Measurements from ENCODE around the gene ACTN3. TPM values are rescaled to one million over a fixed set of nuclear protein-coding genes. Genes with fewer than 3 reads are reported as not detected.

The ACTN3 gene
- total RNA-seq, 5 donors from 2014 or later (not counting 1 experiment from before 2014, with no cell fraction given), result 0.18 to 0.30 (median 0.23) TPM

DNA sequence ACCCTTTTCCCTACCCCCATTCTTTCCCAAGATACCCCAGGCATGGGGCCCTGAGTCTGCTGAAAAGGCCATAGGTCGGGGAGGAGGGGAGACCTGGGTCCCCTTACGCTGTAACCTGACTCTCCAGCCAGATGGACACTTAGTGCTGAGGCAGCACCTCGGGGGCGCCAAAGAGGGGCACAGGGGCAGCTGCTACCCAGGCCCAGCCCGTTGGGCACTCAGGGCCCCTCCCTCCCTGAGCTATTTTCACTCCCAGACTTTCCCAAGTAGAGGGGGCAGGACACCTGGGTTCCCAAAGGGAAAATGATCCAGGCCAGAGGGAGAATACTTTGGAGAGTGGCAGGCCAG is 933 bp downstream of the ACTN3 start:
- Histone ChIP-seq H3K36me3 (ENCODE audit: control insufficient read depth in 2 of 2, extremely low read depth in 1 of 2, insufficient read depth in 1 of 2, low read length in 1 of 2) (peaks cover 0 to 6% of the 10 kb centered on the region in 2 donors), H3K27me3 (replicated peaks in 1 of 2; ENCODE audit: control insufficient read depth in 2 of 2, extremely low read depth in 1 of 2, insufficient read depth in 2 of 2, low read length in 1 of 2) (peaks cover 0 to 2% of the 10 kb centered on the region in 2 experiments), H3K4me3 (ENCODE audit: control insufficient read depth in 1 of 2, extremely low read depth in 1 of 2, low read length in 1 of 2) (no peak overlapping the region), H3K9me3 (no peaks in the 10 kb centered on the region), H3K27ac (ENCODE audit: low read length) (no peak overlapping the region), H3K4me1 (ENCODE audit: control insufficient read depth in 1 of 2, extremely low read depth in 1 of 2, insufficient read depth in 2 of 2, low read length in 2 of 2) (peaks cover 8 to 42% of the 10 kb centered on the region in 2 experiments)
- CTCF ChIA-PET, result no interaction called here
- Mint-ChIP-seq H3K36me3 (peaks cover 2% of the 10 kb centered on the region), H3K4me3 (peak overlapping the region in 2 of 3 donors; percentile 21 to 41), H3K27me3 (no peaks in the 10 kb centered on the region), H3K4me1 (peaks cover 30 to 36% (median 32%) of the 10 kb centered on the region in 3 donors), H3K9me3 (no peaks in the 10 kb centered on the region), H3K27ac (no peak overlapping the region)
- ATAC-seq (replicated peaks in 1 of 4), result no peak
- 73% methylated on average over 3 of the region's 5 CpGs for WGBS (ENCODE audit: insufficient coverage)
- POLR2A ChIA-PET, result no interaction called here
- DNase-seq, result no peak

DNA sequence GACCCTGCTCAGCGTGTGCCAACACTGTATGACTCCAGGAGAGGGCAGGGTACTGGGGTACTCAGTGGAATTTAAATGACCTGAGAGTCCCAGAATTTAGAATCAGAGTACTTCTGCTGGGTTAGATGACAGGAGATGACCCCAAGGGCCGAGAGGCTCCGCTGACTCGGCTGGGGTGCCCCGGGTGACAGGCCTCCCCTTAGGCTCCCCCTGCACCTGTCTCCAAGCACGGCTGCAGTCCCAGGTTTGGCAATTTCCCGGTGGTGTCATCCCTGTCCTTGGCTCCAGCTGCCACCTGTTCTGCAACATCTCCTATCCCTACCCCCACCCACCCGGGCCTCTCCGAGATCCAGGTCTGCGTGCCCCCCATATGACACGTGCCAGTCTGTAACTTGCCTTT is 1.3 kb downstream of the ACTN3 start:
- no peaks in the 10 kb centered on the region for H3K36me3 Mint-ChIP-seq

DNA sequence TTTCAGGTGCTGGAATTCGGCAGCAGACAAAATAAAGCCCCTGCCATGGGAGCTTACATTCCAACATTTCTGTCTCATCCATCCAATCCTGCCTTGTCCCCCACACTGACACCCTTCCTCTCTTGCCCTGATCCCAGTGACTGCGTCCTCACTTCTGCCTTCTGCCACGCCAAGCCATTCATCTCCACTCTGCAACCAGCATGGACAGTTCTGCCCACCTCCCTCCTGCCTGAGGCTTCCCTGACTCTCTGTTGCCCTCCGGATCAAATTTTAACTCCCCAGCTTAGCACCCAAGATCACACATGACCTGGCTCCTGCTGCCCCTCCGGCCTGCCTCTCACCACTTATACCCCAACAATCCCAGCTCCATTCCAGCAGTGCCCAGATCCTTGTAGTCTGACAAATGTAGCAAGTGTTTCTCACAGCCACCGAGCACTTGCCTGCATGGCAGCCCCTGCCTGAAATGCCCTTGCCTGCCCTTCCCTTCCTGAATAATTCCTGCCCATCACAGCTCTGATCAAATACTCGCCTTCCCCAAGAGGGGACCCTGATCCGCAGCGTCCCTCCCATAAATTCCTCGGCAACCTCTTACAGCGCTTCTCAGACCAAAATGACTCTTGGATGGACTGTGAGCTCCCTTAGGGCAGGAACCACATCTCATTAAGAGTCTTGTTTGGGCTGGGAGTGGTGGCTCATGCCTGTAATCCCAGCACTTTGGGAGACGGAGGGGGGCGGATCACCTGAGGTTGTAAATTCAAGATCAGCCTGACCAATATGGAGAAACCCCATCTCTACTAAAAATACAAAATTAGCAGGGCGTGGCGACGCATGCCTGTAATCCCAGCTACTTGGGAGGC is 2.3 kb downstream of the ACTN3 start:
- Mint-ChIP-seq H3K4me1 (peaks cover 16 to 23% (median 19%) of the 10 kb centered on the region in 3 donors), H3K27me3 (no peaks in the 10 kb centered on the region), H3K27ac (peak overlapping the region in 1 of 2 donors; percentile 12), H3K36me3 (no peaks in the 10 kb centered on the region), H3K4me3 (peak overlapping the region; percentile 17 to 43 (median 26)), H3K9me3 (no peaks in the 10 kb centered on the region)
- DNase-seq (no peak), ATAC-seq (replicated peaks in 1 of 4) (no peak)
- Histone ChIP-seq H3K36me3 (ENCODE audit: control insufficient read depth in 2 of 2, extremely low read depth in 1 of 2, insufficient read depth in 1 of 2, low read length in 1 of 2) (no peaks in the 10 kb centered on the region), H3K27ac (ENCODE audit: low read length) (no peak overlapping the region), H3K27me3 (replicated peaks in 1 of 2; ENCODE audit: control insufficient read depth in 2 of 2, extremely low read depth in 1 of 2, insufficient read depth in 2 of 2, low read length in 1 of 2) (peaks cover 0 to 4% of the 10 kb centered on the region in 2 experiments), H3K4me1 (ENCODE audit: control insufficient read depth in 1 of 2, extremely low read depth in 1 of 2, insufficient read depth in 2 of 2, low read length in 2 of 2) (peaks cover 4 to 28% of the 10 kb centered on the region in 2 experiments), H3K4me3 (ENCODE audit: control insufficient read depth in 1 of 2, extremely low read depth in 1 of 2, low read length in 1 of 2) (no peak overlapping the region), H3K9me3 (no peaks in the 10 kb centered on the region)
- ChIA-PET CTCF (interaction anchor here in 1 of 2 donors (0.5 kb wide), 1 partner anchor 895 kb away, joined by 5 read pairs; no protein-coding TSS in a partner anchor), POLR2A (no interaction called here)
- WGBS (ENCODE audit: insufficient coverage), result 79% methylated on average over 14 of the region's 16 CpGs

More for the DNA sequence above, 1.3 kb downstream of the ACTN3 start:
- Mint-ChIP-seq H3K4me1 (peaks cover 25 to 32% (median 28%) of the 10 kb centered on the region in 3 donors), H3K9me3 (no peaks in the 10 kb centered on the region), H3K27ac (no peak overlapping the region), H3K27me3 (no peaks in the 10 kb centered on the region), H3K4me3 (peak overlapping the region in 2 of 3 donors; percentile 21 to 41)
- Histone ChIP-seq H3K9me3 (no peaks in the 10 kb centered on the region), H3K27ac (ENCODE audit: low read length) (no peak overlapping the region), H3K4me1 (ENCODE audit: control insufficient read depth in 1 of 2, extremely low read depth in 1 of 2, insufficient read depth in 2 of 2, low read length in 2 of 2) (peaks cover 8 to 38% of the 10 kb centered on the region in 2 experiments), H3K27me3 (replicated peaks in 1 of 2; ENCODE audit: control insufficient read depth in 2 of 2, extremely low read depth in 1 of 2, insufficient read depth in 2 of 2, low read length in 1 of 2) (peaks cover 0 to 2% of the 10 kb centered on the region in 2 experiments), H3K36me3 (ENCODE audit: control insufficient read depth in 2 of 2, extremely low read depth in 1 of 2, insufficient read depth in 1 of 2, low read length in 1 of 2) (peaks cover 0 to 2% of the 10 kb centered on the region in 2 donors), H3K4me3 (ENCODE audit: control insufficient read depth in 1 of 2, extremely low read depth in 1 of 2, low read length in 1 of 2) (no peak overlapping the region)
- DNase-seq (no peak), ATAC-seq (replicated peaks in 1 of 4) (no peak)
- ChIA-PET POLR2A (no interaction called here), CTCF (no interaction called here)
- 84% methylated on average over 11 of the region's 11 CpGs for WGBS (ENCODE audit: insufficient coverage)

DNA sequence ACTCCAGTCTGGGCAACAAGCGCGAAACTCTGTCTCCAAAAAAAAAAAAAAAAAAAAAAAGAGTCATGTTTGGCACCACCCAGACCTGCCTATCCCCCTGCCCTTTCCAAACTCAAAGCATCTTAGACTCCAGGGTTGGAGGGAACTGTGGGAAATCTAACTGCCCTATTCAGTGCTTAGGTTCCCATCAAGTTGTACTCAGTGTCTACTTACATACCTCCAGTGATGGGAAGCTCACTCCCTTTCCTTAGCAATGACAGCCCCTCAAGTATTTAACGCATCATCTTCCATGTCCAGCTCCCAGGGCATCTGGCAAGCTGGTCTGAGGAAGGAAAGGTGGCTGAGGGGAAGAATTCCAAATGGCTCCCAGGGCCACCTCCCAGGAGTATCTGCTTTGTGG is 3.0 kb downstream of the ACTN3 start:
- Histone ChIP-seq H3K4me3 (ENCODE audit: control insufficient read depth in 1 of 2, extremely low read depth in 1 of 2, low read length in 1 of 2) (no peak overlapping the region), H3K4me1 (ENCODE audit: control insufficient read depth in 1 of 2, extremely low read depth in 1 of 2, insufficient read depth in 2 of 2, low read length in 2 of 2) (peaks cover 0 to 21% of the 10 kb centered on the region in 2 experiments), H3K27ac (ENCODE audit: low read length) (no peak overlapping the region), H3K36me3 (ENCODE audit: control insufficient read depth in 2 of 2, extremely low read depth in 1 of 2, insufficient read depth in 1 of 2, low read length in 1 of 2) (no peaks in the 10 kb centered on the region), H3K27me3 (replicated peaks in 1 of 2; ENCODE audit: control insufficient read depth in 2 of 2, extremely low read depth in 1 of 2, insufficient read depth in 2 of 2, low read length in 1 of 2) (peaks cover 0 to 7% of the 10 kb centered on the region in 2 experiments), H3K9me3 (no peaks in the 10 kb centered on the region)
- H3K27me3 Mint-ChIP-seq, result no peaks in the 10 kb centered on the region
- H3K9me3 Mint-ChIP-seq, result no peaks in the 10 kb centered on the region
- CTCF ChIA-PET, result no interaction called here
- ATAC-seq (replicated peaks in 1 of 4) (no peak), DNase-seq (no peak)
- no CpG with 5 or more reads among the region's 3 CpGs for WGBS (ENCODE audit: insufficient coverage)
- H3K4me1 Mint-ChIP-seq, result peaks cover 11 to 16% (median 14%) of the 10 kb centered on the region in 3 donors
- H3K36me3 Mint-ChIP-seq, result no peaks in the 10 kb centered on the region
- no peak overlapping the region for H3K27ac Mint-ChIP-seq
- no peak overlapping the region for H3K4me3 Mint-ChIP-seq
- POLR2A ChIA-PET, result no interaction called here

DNA sequence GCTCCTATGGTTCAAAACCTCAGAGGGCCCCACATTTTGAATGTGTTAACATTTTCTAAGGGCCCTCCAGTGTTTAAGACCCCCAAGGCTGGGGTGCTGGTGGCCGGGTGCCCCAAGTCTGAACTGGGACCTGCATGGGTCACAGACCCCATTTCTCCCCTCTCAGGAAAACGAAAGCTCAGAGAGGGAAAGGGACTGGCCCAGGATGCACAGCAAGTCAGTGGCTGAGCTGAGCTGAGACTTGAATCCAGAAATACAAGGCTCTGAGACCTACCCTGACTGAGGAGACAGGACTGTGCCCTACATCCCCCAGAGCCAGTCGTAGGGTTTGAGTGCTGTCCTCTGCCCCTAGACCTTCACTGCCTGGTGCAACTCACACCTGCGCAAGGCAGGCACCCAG is 4.2 kb downstream of the ACTN3 start:
- 81% methylated on average over 3 of the region's 4 CpGs for WGBS (ENCODE audit: insufficient coverage)
- H3K9me3 ChIP-seq, result no peaks in the 10 kb centered on the region
- H3K4me3 ChIP-seq (ENCODE audit: control insufficient read depth in 1 of 2, extremely low read depth in 1 of 2, low read length in 1 of 2), result no peak overlapping the region
- Mint-ChIP-seq H3K4me3 (no peak overlapping the region), H3K4me1 (peaks cover 5 to 9% (median 6%) of the 10 kb centered on the region in 3 donors), H3K27ac (no peak overlapping the region), H3K27me3 (no peaks in the 10 kb centered on the region), H3K9me3 (no peaks in the 10 kb centered on the region), H3K36me3 (no peaks in the 10 kb centered on the region)
- DNase-seq, result no peak
- ChIA-PET CTCF (no interaction called here), POLR2A (no interaction called here)
- peaks cover 0 to 13% of the 10 kb centered on the region in 2 experiments for H3K4me1 ChIP-seq (ENCODE audit: control insufficient read depth in 1 of 2, extremely low read depth in 1 of 2, insufficient read depth in 2 of 2, low read length in 2 of 2)
- no peak overlapping the region for H3K27ac ChIP-seq (ENCODE audit: low read length)
- no peaks in the 10 kb centered on the region for H3K36me3 ChIP-seq (ENCODE audit: control insufficient read depth in 2 of 2, extremely low read depth in 1 of 2, insufficient read depth in 1 of 2, low read length in 1 of 2)
- H3K27me3 ChIP-seq (replicated peaks in 1 of 2; ENCODE audit: control insufficient read depth in 2 of 2, extremely low read depth in 1 of 2, insufficient read depth in 2 of 2, low read length in 1 of 2), result peaks cover 0 to 10% of the 10 kb centered on the region in 2 experiments
- no peak for ATAC-seq (replicated peaks in 1 of 4)

DNA sequence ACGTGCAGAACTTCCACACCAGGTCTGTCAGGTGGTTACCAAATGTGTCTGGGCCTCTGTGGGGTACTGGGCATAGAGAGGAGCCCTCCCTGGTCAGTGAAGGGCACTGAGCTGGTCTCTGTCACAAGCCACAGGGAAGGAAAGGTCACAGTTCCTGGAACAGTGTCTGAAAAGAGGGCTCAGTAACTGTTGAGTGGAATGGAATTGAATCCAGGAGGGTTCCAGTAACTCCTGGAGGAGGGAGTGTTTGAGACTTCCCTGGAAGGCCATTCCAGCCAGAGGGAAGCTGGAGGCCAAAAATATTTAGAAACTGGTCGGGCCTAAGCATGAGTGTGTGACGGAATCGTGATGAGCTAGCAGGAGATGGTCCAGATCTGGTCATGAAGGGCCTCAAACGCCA is 7.9 kb downstream of the ACTN3 start:
- WGBS (ENCODE audit: insufficient coverage), result 82% methylated on average over 5 of the region's 5 CpGs
- no peak overlapping the region for H3K27ac ChIP-seq (ENCODE audit: low read length)
- ChIA-PET CTCF (interaction anchor here in 1 of 2 donors (0.6 kb wide), 1 partner anchor 97 kb away, joined by 3 read pairs; no protein-coding TSS in a partner anchor), POLR2A (no interaction called here)
- H3K27me3 ChIP-seq (replicated peaks in 1 of 2; ENCODE audit: control insufficient read depth in 2 of 2, extremely low read depth in 1 of 2, insufficient read depth in 2 of 2, low read length in 1 of 2), result peaks cover 0 to 37% of the 10 kb centered on the region in 2 experiments
- H3K4me1 ChIP-seq (ENCODE audit: control insufficient read depth in 1 of 2, extremely low read depth in 1 of 2, insufficient read depth in 2 of 2, low read length in 2 of 2), result peaks cover 0 to 6% of the 10 kb centered on the region in 2 experiments
- no peaks in the 10 kb centered on the region for H3K9me3 ChIP-seq
- no peaks in the 10 kb centered on the region for H3K36me3 ChIP-seq (ENCODE audit: control insufficient read depth in 2 of 2, extremely low read depth in 1 of 2, insufficient read depth in 1 of 2, low read length in 1 of 2)
- ATAC-seq (replicated peaks in 1 of 4) (no peak), DNase-seq (no peak)
- Mint-ChIP-seq H3K27me3 (peaks cover 0 to 13% of the 10 kb centered on the region in 2 donors), H3K4me3 (no peak overlapping the region), H3K27ac (no peak overlapping the region), H3K4me1 (peaks cover 4 to 8% (median 6%) of the 10 kb centered on the region in 3 donors), H3K36me3 (no peaks in the 10 kb centered on the region), H3K9me3 (no peaks in the 10 kb centered on the region)
- H3K4me3 ChIP-seq (ENCODE audit: control insufficient read depth in 1 of 2, extremely low read depth in 1 of 2, low read length in 1 of 2), result no peak overlapping the region
